Measurements from ENCODE around the gene CHMP6. TPM values are rescaled to one million over a fixed set of nuclear protein-coding genes. Genes with fewer than 3 reads are reported as not detected.

CHMP6 gene
- total and polyA plus RNA-seq, 11 donors: 17.9 to 35.5 (median 19.6) TPM

DNA sequence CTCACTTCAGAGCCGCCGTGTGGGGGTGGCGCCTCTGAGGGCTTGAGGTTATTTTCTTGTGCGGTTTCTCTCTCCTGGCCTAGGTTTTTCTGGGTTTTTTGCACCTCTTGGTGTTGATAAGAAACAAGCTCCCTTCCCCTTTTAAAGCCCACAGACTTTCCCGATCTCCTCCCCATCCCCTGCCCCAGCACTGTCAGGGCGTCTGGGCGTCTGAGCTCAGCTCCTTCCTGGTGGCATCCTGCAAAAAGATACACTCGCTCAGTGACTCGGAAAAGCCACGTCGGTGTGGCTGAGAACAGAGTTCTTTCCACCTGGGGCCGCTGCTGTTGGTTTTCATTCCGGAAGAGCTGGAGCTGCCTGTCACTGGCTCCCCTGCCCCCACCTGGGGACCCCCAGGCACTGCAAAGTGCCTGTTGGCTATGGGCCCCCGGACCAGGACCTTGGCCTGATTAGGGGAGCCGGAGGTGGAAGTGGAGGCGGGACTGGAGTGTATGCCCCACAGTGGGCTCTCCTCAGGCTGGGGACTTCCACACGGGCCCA is 57.8 kb downstream of the CHMP6 start:
- ATAC-seq: no peak
- Histone ChIP-seq H3K27me3 (no peaks in the 10 kb centered on the region), H3K4me1 (peaks cover 14 to 83% (median 51%) of the 10 kb centered on the region in 12 donors), H3K27ac (peak overlapping the region in 8 of 12 donors; percentile 22 to 61 (median 42)), H3K9me3 (no peaks in the 10 kb centered on the region), H3K36me3 (no peaks in the 10 kb centered on the region), H3K4me3 (peak overlapping the region in 6 of 12 donors; percentile 0 to 42 (median 21))
- TF ChIP-seq POLR2A (IDR thresholded peaks at IDR 0.05): no peak
- TF ChIP-seq, protein P1, sequence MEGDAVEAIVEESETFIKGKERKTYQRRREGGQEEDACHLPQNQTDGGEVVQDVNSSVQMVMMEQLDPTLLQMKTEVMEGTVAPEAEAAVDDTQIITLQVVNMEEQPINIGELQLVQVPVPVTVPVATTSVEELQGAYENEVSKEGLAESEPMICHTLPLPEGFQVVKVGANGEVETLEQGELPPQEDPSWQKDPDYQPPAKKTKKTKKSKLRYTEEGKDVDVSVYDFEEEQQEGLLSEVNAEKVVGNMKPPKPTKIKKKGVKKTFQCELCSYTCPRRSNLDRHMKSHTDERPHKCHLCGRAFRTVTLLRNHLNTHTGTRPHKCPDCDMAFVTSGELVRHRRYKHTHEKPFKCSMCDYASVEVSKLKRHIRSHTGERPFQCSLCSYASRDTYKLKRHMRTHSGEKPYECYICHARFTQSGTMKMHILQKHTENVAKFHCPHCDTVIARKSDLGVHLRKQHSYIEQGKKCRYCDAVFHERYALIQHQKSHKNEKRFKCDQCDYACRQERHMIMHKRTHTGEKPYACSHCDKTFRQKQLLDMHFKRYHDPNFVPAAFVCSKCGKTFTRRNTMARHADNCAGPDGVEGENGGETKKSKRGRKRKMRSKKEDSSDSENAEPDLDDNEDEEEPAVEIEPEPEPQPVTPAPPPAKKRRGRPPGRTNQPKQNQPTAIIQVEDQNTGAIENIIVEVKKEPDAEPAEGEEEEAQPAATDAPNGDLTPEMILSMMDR (IDR thresholded peaks at IDR 0.05): no peak
- WGBS, 4 donors: 55 to 69% (median 66%) methylated on average over 16 to 17 of the region's 17 CpGs
- DNase-seq: no peak
- intact Hi-C loops (cut with DNase I): no loop called here

Other genes with a start within 250 kb of the CHMP6 start
- gene BAIAP2, start 43.3 kb downstream of the CHMP6 start, total RNA-seq: 10 to 100 TPM in 8 of 9 donors, 1 to 10 TPM in 1; 8.9 to 30.2 (median 18.8) TPM
- gene BAIAP2, start 43.3 kb downstream of the CHMP6 start, polyA plus RNA-seq: 10 to 100 TPM; 15.3 to 18.5 TPM
- not detected for gene PVALEF, start 173.7 kb downstream of the CHMP6 start, total RNA-seq
- gene PVALEF, start 173.7 kb downstream of the CHMP6 start, polyA plus RNA-seq: not detected
- gene AATK, start 174.4 kb downstream of the CHMP6 start, total RNA-seq: 10 to 100 TPM in 2 of 9 donors, 1 to 10 TPM in 7; 3.6 to 12.0 (median 9.6) TPM
- gene AATK, start 174.4 kb downstream of the CHMP6 start, polyA plus RNA-seq: 1 to 10 TPM; 1.3 to 3.9 TPM
- gene CEP131, start 231.1 kb downstream of the CHMP6 start, total RNA-seq: 10 to 100 TPM in 3 of 9 donors, 1 to 10 TPM in 6; 7.0 to 15.8 (median 8.9) TPM
- gene CEP131, start 231.1 kb downstream of the CHMP6 start, polyA plus RNA-seq: 10 to 100 TPM in 1 of 2 donors, 1 to 10 TPM in 1; 8.0 to 14.7 TPM
- gene TEPSIN, start 247.2 kb downstream of the CHMP6 start, total RNA-seq: 10 to 100 TPM in 5 of 9 donors, 1 to 10 TPM in 4; 6.8 to 16.0 (median 10.2) TPM
- 10 to 100 TPM; 12.4 to 14.4 TPM for gene TEPSIN, start 247.2 kb downstream of the CHMP6 start, polyA plus RNA-seq
- gene NDUFAF8, start 247.5 kb downstream of the CHMP6 start, total RNA-seq: 10 to 100 TPM; 31.8 to 77.1 (median 50.2) TPM
- 10 to 100 TPM; 26.7 to 51.9 TPM for gene NDUFAF8, start 247.5 kb downstream of the CHMP6 start, polyA plus RNA-seq